Measurements from ENCODE around the gene COG7. TPM values are rescaled to one million over a fixed set of nuclear protein-coding genes. Genes with fewer than 3 reads are reported as not detected.

Gene COG7
- total RNA-seq, 6 experiments from 2014 or later: 17.7 to 21.2 (median 19.7) TPM

- Mint-ChIP-seq H3K27ac (no peak overlapping the region), H3K27me3 (ENCODE audit: insufficient read depth) (peaks cover 2% of the 10 kb centered on the region; the same call in 1 of the 2 replicates)
These were observed 46.8 kb upstream of the COG7 start for GRCh38 chr16:23499801-23500200.

GRCh38 chr16:23498863-23499262 is 45.9 kb upstream of the COG7 start:
- no peak for DNase-seq
- no peak for TF ChIP-seq CTCF (IDR thresholded peaks at IDR 0.05)
- Mint-ChIP-seq H3K27ac (no peak overlapping the region), H3K4me1 (ENCODE audit: low read depth) (peaks cover 10% of the 10 kb centered on the region), H3K27me3 (ENCODE audit: insufficient read depth) (peaks cover 7% of the 10 kb centered on the region), H3K9me3 (no peaks in the 10 kb centered on the region), H3K4me3 (no peak overlapping the region), H3K36me3 (ENCODE audit: low read depth) (0 out of 2 replicates have a peak, but pooled peaks cover 16% of the 10 kb centered on the region)

More at GRCh38 chr16:23499801-23500200, 46.8 kb upstream of the COG7 start:
- no peaks in the 10 kb centered on the region for H3K9me3 Mint-ChIP-seq
- TF ChIP-seq CTCF (IDR thresholded peaks at IDR 0.05): no peak
- H3K4me3 Mint-ChIP-seq: no peak overlapping the region
- no peak for DNase-seq
- H3K4me1 Mint-ChIP-seq (ENCODE audit: low read depth): peaks cover 20% of the 10 kb centered on the region
- 0 out of 2 replicates have a peak, but pooled peaks cover 12% of the 10 kb centered on the region for H3K36me3 Mint-ChIP-seq (ENCODE audit: low read depth)

GRCh38 chr16:23497543-23497868 is 44.5 kb upstream of the COG7 start:
- H3K27ac Mint-ChIP-seq: peak overlapping the region; percentile 60
- H3K9me3 Mint-ChIP-seq: no peaks in the 10 kb centered on the region
- H3K4me3 Mint-ChIP-seq: peak overlapping the region; percentile 62; the same call in 1 of the 2 replicates
- H3K4me1 Mint-ChIP-seq (ENCODE audit: low read depth): peaks cover 14% of the 10 kb centered on the region
- TF ChIP-seq CTCF (IDR thresholded peaks at IDR 0.05): no peak
- H3K27me3 Mint-ChIP-seq (ENCODE audit: insufficient read depth): peaks cover 7% of the 10 kb centered on the region
- peaks cover 21% of the 10 kb centered on the region; the same call in 1 of the 2 replicates for H3K36me3 Mint-ChIP-seq (ENCODE audit: low read depth)
- DNase-seq: no peak

GRCh38 chr16:23496821-23497542 is 44.0 kb upstream of the COG7 start:
- no peaks in the 10 kb centered on the region for H3K9me3 Mint-ChIP-seq
- H3K4me3 Mint-ChIP-seq: peak overlapping the region; percentile 62
- no peak for DNase-seq
- peak overlapping the region; percentile 60 for H3K27ac Mint-ChIP-seq
- TF ChIP-seq CTCF (IDR thresholded peaks at IDR 0.05): no peak
- peaks cover 25% of the 10 kb centered on the region; the same call in 1 of the 2 replicates for H3K36me3 Mint-ChIP-seq (ENCODE audit: low read depth)
- H3K4me1 Mint-ChIP-seq (ENCODE audit: low read depth): peaks cover 19% of the 10 kb centered on the region
- H3K27me3 Mint-ChIP-seq (ENCODE audit: insufficient read depth): peaks cover 7% of the 10 kb centered on the region

- Mint-ChIP-seq H3K27ac (no peak overlapping the region), H3K4me3 (no peak overlapping the region), H3K9me3 (no peaks in the 10 kb centered on the region), H3K4me1 (ENCODE audit: low read depth) (peaks cover 27% of the 10 kb centered on the region), H3K36me3 (ENCODE audit: low read depth) (peaks cover 21% of the 10 kb centered on the region), H3K27me3 (ENCODE audit: insufficient read depth) (peaks cover 4% of the 10 kb centered on the region; the same call in 1 of the 2 replicates)
- DNase-seq: no peak
- no peak for TF ChIP-seq CTCF (IDR thresholded peaks at IDR 0.05)
These were observed 42.7 kb upstream of the COG7 start for GRCh38 chr16:23495671-23496070.
